Measurements from ENCODE around the gene S100P.

Gene S100P

GRCh38 chr4:6695660-6696610, 2.3 kb downstream of the S100P start:
- DNase-seq (ENCODE audit: low read depth in 1 of 2, low spot score in 1 of 2): peak in 1 of 2 donors; percentile 35

- no peak for DNase-seq (ENCODE audit: low read depth in 1 of 2, low spot score in 1 of 2)
Measured at GRCh38 chr4:6696611-6697010, 2.9 kb downstream of the S100P start.

- DNase-seq (ENCODE audit: low read depth in 1 of 2, low spot score in 1 of 2): no peak
Measured at GRCh38 chr4:6697131-6697530, 3.5 kb downstream of the S100P start.

- DNase-seq (ENCODE audit: low read depth in 1 of 2, low spot score in 1 of 2): no peak
Measured at GRCh38 chr4:6699388-6699787, 5.7 kb downstream of the S100P start.

GRCh38 chr4:6699903-6700302, 6.2 kb downstream of the S100P start:
- DNase-seq (ENCODE audit: low read depth in 1 of 2, low spot score in 1 of 2): no peak

GRCh38 chr4:6701371-6701770, 7.7 kb downstream of the S100P start:
- DNase-seq (ENCODE audit: low read depth in 1 of 2, low spot score in 1 of 2): no peak

GRCh38 chr4:6702761-6703160, 9.1 kb downstream of the S100P start:
- DNase-seq (ENCODE audit: low read depth in 1 of 2, low spot score in 1 of 2): no peak

- DNase-seq (ENCODE audit: low read depth in 1 of 2, low spot score in 1 of 2): no peak
Measured at GRCh38 chr4:6703786-6704185, 10.1 kb downstream of the S100P start.

GRCh38 chr4:6705646-6706045, 12.0 kb downstream of the S100P start:
- no peak for DNase-seq (ENCODE audit: low read depth in 1 of 2, low spot score in 1 of 2)

- no peak for DNase-seq (ENCODE audit: low read depth in 1 of 2, low spot score in 1 of 2)
Measured at GRCh38 chr4:6706173-6706572, 12.5 kb downstream of the S100P start.

GRCh38 chr4:6709230-6710114, 15.8 kb downstream of the S100P start, which contains the start of gene MRFAP1L1:
Gene MRFAP1L1, minus strand, starts transcription at chr4:6709865. Its CDS starts 236 bp downstream, at chr4:6709629.
- DNase-seq (ENCODE audit: low read depth in 1 of 2, low spot score in 1 of 2): peak; percentile 86 to 95

- no peak for DNase-seq (ENCODE audit: low read depth in 1 of 2, low spot score in 1 of 2)
Measured at GRCh38 chr4:6710282-6710681, 16.6 kb downstream of the S100P start.

GRCh38 chr4:6710996-6711395, 17.3 kb downstream of the S100P start:
- no peak for DNase-seq (ENCODE audit: low read depth in 1 of 2, low spot score in 1 of 2)

- no peak for DNase-seq (ENCODE audit: low read depth in 1 of 2, low spot score in 1 of 2)
Measured at GRCh38 chr4:6714954-6715353, 21.3 kb downstream of the S100P start.

GRCh38 chr4:6715704-6716017, 22.0 kb downstream of the S100P start:
- no peak for DNase-seq (ENCODE audit: low read depth in 1 of 2, low spot score in 1 of 2)

- DNase-seq (ENCODE audit: low read depth in 1 of 2, low spot score in 1 of 2): peak; percentile 74 to 82
Measured at GRCh38 chr4:6716018-6716911, 22.6 kb downstream of the S100P start, which contains the start of gene BLOC1S4. Gene BLOC1S4, plus strand, starts transcription at chr4:6716174. Its CDS starts 36 bp downstream, at chr4:6716210.

GRCh38 chr4:6716958-6717655, 23.4 kb downstream of the S100P start:
- no peak for DNase-seq (ENCODE audit: low read depth in 1 of 2, low spot score in 1 of 2)

- no peak for DNase-seq (ENCODE audit: low read depth in 1 of 2, low spot score in 1 of 2)
Measured at GRCh38 chr4:6718932-6719610, 25.4 kb downstream of the S100P start.

- no peak for DNase-seq (ENCODE audit: low read depth in 1 of 2, low spot score in 1 of 2)
Measured at GRCh38 chr4:6719611-6720179, 26.0 kb downstream of the S100P start.
